ENCODE measurements around the gene CHTOP.

The CHTOP gene

GRCh38 chr1:153685544-153686340 is 51.9 kb downstream of the CHTOP start:
- no peak for DNase-seq (ENCODE audit: low read depth)

- DNase-seq (ENCODE audit: low read depth): no peak
These were observed 53.7 kb downstream of the CHTOP start for GRCh38 chr1:153687346-153688125.

GRCh38 chr1:153688276-153688675 is 54.4 kb downstream of the CHTOP start:
- no peak for DNase-seq (ENCODE audit: low read depth)

GRCh38 chr1:153688736-153689328 is 55.0 kb downstream of the CHTOP start:
- DNase-seq (ENCODE audit: low read depth): no peak

- DNase-seq (ENCODE audit: low read depth): no peak
These were observed 59.6 kb downstream of the CHTOP start for GRCh38 chr1:153693466-153693865.
